DND-41 (cell line): ENCODE data around the gene MACROD2.

Experiments used
- ATAC-seq: fragments of 200-7000 bp; cut with Tn5 transposase; 3 replicates; pipeline ENCODE4 v1.9.1; 2021; ENCODE audit warnings: low read depth; ENCODE audit not compliant: insufficient read depth
- DNase-seq: peaks from one replicate; pipeline ENCODE4 v3.0.0-alpha.2; 2020
- H2AFZ ChIP-seq: 2 replicates; pipeline ENCODE4 v1.6.0; 2012; ENCODE audit warnings: low read depth, low read length
- H3K27ac ChIP-seq: 2 replicates; pipeline ENCODE4 v1.5.1; 2012; ENCODE audit warnings: low read length, inconsistent platforms
- H3K27me3 ChIP-seq: fragments of 200-600 bp; sonication (generic); 2 replicates; pipeline ENCODE4 v1.6.0; 2012; ENCODE audit warnings: low read length, mild to moderate bottlenecking, inconsistent platforms; ENCODE audit not compliant: insufficient read depth, poor library complexity
- H3K36me3 ChIP-seq: 2 replicates; pipeline ENCODE4 v1.5.1; 2012; ENCODE audit warnings: low read length, inconsistent platforms; ENCODE audit not compliant: insufficient read depth
- H3K4me1 ChIP-seq: 2 replicates; pipeline ENCODE4 v1.5.1; 2012; ENCODE audit warnings: mild to moderate bottlenecking, low read length; ENCODE audit not compliant: insufficient read depth
- H3K4me2 ChIP-seq: 2 replicates; pipeline ENCODE4 v1.6.0; 2012; ENCODE audit warnings: mild to moderate bottlenecking, moderate library complexity, low read length, inconsistent platforms; ENCODE audit not compliant: insufficient read depth
- H3K4me3 ChIP-seq, 2 experiments: fragments of 200-600 bp in 1 of 2; shearing (Covaris generic) in 1 of 2; 2 replicates each; pipeline ENCODE4 v1.5.1; 2012 to 2016; ENCODE audit warnings: inconsistent platforms in 2 of 2, low read length in 2 of 2, mild to moderate bottlenecking in 2 of 2, low read depth in 1 of 2, moderate library complexity in 1 of 2
- H3K79me2 ChIP-seq: 2 replicates; pipeline ENCODE4 v1.6.0; 2012; ENCODE audit warnings: low read length, inconsistent platforms; ENCODE audit not compliant: insufficient read depth
- H3K9ac ChIP-seq: 2 replicates; pipeline ENCODE4 v1.6.0; 2012; ENCODE audit warnings: low read depth, mild to moderate bottlenecking, inconsistent platforms, low read length, moderate library complexity
- H3K9me3 ChIP-seq: 2 replicates; pipeline ENCODE4 v1.5.1; 2012; ENCODE audit warnings: low read length, moderate library complexity, mild to moderate bottlenecking, inconsistent platforms; ENCODE audit not compliant: insufficient read depth, severe bottlenecking
- H4K20me1 ChIP-seq: 2 replicates; pipeline ENCODE4 v1.6.0; 2012; ENCODE audit warnings: low read length; ENCODE audit not compliant: insufficient read depth
- EZH2 ChIP-seq: IDR thresholded peaks from 3 replicates; pipeline ENCODE4 v1.6.1; 2012; ENCODE audit warnings: borderline replicate concordance, low read depth, mild to moderate bottlenecking, moderate library complexity, low read length, inconsistent platforms; ENCODE audit not compliant: severe bottlenecking
- TF ChIP-seq, protein P1 (sequence below): IDR thresholded peaks from 2 replicates; pipeline ENCODE4 v1.5.1; 2012; ENCODE audit warnings: borderline replicate concordance, low read length, moderate library complexity, mild to moderate bottlenecking; ENCODE audit not compliant: poor library complexity, severe bottlenecking; ENCODE audit errors: extremely low read depth

MACROD2 gene

DNA sequence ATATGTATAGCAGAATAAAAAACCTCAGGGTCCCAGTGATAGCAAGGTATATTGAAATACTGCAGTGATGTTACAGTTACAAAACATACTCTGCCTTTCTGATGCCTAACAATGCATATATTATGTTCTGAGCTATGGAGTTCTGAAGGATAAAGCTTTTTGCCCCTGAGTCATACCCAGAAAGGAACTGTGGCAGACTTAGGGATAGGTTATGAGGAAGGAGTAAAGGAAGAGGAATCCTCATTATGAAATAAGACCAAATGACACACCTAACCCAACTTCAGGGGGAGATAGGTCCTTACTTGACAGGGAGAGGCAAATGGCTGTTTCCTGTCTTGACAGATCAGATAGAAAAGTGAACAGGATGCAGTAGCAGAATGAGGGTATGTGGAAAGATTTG is 1282.7 kb downstream of the MACROD2 start:
- H3K9me3 ChIP-seq: peaks cover 2% of the 10 kb centered on the region
- no peak overlapping the region for H3K4me3 ChIP-seq
- H3K27me3 ChIP-seq: no peaks in the 10 kb centered on the region
- H3K27ac ChIP-seq: no peak overlapping the region
- no peak overlapping the region for H2AFZ ChIP-seq
- H3K9ac ChIP-seq: no peak overlapping the region
- no peaks in the 10 kb centered on the region for H3K36me3 ChIP-seq
- no peaks in the 10 kb centered on the region for H3K4me1 ChIP-seq
- no peak for DNase-seq
- H3K79me2 ChIP-seq: no peaks in the 10 kb centered on the region
- no peak for ATAC-seq
- no peak overlapping the region for H3K4me2 ChIP-seq
- H4K20me1 ChIP-seq: no peaks in the 10 kb centered on the region
- no peak for TF ChIP-seq EZH2
- TF ChIP-seq, protein P1, sequence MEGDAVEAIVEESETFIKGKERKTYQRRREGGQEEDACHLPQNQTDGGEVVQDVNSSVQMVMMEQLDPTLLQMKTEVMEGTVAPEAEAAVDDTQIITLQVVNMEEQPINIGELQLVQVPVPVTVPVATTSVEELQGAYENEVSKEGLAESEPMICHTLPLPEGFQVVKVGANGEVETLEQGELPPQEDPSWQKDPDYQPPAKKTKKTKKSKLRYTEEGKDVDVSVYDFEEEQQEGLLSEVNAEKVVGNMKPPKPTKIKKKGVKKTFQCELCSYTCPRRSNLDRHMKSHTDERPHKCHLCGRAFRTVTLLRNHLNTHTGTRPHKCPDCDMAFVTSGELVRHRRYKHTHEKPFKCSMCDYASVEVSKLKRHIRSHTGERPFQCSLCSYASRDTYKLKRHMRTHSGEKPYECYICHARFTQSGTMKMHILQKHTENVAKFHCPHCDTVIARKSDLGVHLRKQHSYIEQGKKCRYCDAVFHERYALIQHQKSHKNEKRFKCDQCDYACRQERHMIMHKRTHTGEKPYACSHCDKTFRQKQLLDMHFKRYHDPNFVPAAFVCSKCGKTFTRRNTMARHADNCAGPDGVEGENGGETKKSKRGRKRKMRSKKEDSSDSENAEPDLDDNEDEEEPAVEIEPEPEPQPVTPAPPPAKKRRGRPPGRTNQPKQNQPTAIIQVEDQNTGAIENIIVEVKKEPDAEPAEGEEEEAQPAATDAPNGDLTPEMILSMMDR: no peak

DNA sequence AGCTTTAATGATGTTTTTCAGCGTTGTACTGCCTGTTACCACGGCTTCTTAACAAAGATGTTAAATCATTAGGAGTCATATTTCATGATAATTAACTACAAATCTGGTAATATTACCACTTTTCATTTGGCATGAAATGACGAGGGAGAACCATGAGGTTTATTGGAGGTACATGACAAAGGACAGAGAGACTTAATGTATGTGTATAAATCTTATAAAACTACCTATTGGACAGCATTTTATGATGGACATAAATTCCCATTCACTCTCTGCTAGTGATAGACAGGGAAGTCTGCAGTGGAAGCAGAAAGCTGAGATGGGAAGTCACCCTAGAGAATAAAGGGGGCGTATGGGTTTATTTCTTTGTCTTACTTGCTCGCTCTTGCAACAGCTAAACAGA is 1292.0 kb downstream of the MACROD2 start:
- H3K4me2 ChIP-seq: no peak overlapping the region
- H3K4me3 ChIP-seq: no peak overlapping the region
- no peak overlapping the region for H3K9ac ChIP-seq
- H3K9me3 ChIP-seq: no peaks in the 10 kb centered on the region
- H2AFZ ChIP-seq: no peak overlapping the region
- DNase-seq (no peak), ATAC-seq (no peak)
- no peak for TF ChIP-seq EZH2
- TF ChIP-seq, protein P1: no peak
- no peaks in the 10 kb centered on the region for H4K20me1 ChIP-seq
- no peak overlapping the region for H3K27ac ChIP-seq
- no peaks in the 10 kb centered on the region for H3K4me1 ChIP-seq
- no peaks in the 10 kb centered on the region for H3K36me3 ChIP-seq
- no peaks in the 10 kb centered on the region for H3K79me2 ChIP-seq
- peaks cover 3% of the 10 kb centered on the region for H3K27me3 ChIP-seq

DNA sequence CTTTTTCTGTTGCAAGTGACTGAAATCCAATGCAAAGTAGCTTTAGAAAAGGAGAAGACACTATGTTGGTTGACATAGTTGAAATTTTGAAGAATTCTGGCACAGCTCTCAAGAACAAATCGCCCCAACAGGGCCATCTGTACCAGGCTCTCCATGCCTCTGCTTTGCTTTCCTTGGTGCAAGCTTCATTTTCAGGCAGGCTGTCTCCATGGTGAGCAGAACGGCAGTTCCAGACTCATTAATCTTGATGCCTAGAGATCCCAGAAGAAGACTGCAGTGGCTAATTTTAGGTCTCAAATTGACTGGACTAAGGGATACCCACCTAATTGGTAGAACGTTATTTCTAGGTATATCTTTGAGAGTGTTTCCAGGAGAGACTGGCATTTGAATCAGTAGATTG is 1292.8 kb downstream of the MACROD2 start:
- TF ChIP-seq, protein P1: no peak
- peaks cover 3% of the 10 kb centered on the region for H3K27me3 ChIP-seq
- H4K20me1 ChIP-seq: no peaks in the 10 kb centered on the region
- DNase-seq (no peak), ATAC-seq (no peak)
- no peaks in the 10 kb centered on the region for H3K9me3 ChIP-seq
- no peaks in the 10 kb centered on the region for H3K36me3 ChIP-seq
- no peak overlapping the region for H3K9ac ChIP-seq
- no peak overlapping the region for H3K4me3 ChIP-seq
- H3K4me2 ChIP-seq: no peak overlapping the region
- no peak overlapping the region for H2AFZ ChIP-seq
- H3K27ac ChIP-seq: no peak overlapping the region
- no peaks in the 10 kb centered on the region for H3K4me1 ChIP-seq
- H3K79me2 ChIP-seq: no peaks in the 10 kb centered on the region

DNA sequence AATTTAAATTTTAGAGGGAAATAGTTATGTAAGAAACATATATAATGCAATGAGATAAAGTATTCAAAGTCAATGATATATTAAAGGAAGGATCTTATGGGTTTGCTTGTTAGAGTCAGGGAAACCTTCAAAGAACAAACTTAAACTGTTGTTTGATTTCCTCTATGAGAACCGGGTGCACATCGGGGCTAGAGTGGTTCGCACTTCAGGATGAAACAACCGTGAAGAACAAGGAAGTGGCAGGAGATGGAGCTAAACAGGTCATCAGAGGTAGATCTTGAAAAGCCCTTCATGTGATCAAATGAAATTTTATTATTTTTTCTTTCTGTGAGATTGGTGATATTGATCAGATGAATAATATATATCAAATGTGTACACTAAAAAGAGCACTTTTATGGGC is 1294.0 kb downstream of the MACROD2 start:
- DNase-seq: no peak
- H3K4me2 ChIP-seq: no peak overlapping the region
- no peak overlapping the region for H2AFZ ChIP-seq
- ATAC-seq: no peak
- no peak overlapping the region for H3K4me3 ChIP-seq
- H3K27me3 ChIP-seq: peaks cover 3% of the 10 kb centered on the region
- no peak overlapping the region for H3K27ac ChIP-seq
- no peaks in the 10 kb centered on the region for H3K79me2 ChIP-seq
- H3K9ac ChIP-seq: no peak overlapping the region
- no peaks in the 10 kb centered on the region for H4K20me1 ChIP-seq
- TF ChIP-seq, protein P1: no peak
- TF ChIP-seq EZH2: no peak
- H3K36me3 ChIP-seq: no peaks in the 10 kb centered on the region
- no peaks in the 10 kb centered on the region for H3K4me1 ChIP-seq
- no peaks in the 10 kb centered on the region for H3K9me3 ChIP-seq
